Duodenal mucosa (tissue), 2 donors: ENCODE measurements around the gene WWOX.

Experiments
- H3K27ac ChIP-seq: one replicate; pipeline ENCODE4 v1.7.0; 2013; ENCODE audit warnings: low read depth, low read length
- H3K27me3 ChIP-seq, 2 donors: one replicate each; pipeline ENCODE4 v1.7.0; 2013; ENCODE audit warnings: low read length in 2 of 2, control low read depth in 1 of 2; ENCODE audit not compliant: insufficient read depth in 2 of 2, control insufficient read depth in 1 of 2
- H3K36me3 ChIP-seq, 2 donors: one replicate each; pipeline ENCODE4 v1.7.0; 2013; ENCODE audit warnings: low read length in 2 of 2, control low read depth in 1 of 2; ENCODE audit not compliant: insufficient read depth in 2 of 2, control insufficient read depth in 1 of 2
- H3K4me1 ChIP-seq, 2 donors: one replicate each; pipeline ENCODE4 v1.7.0; 2013; ENCODE audit warnings: low read length in 2 of 2, control low read depth in 1 of 2; ENCODE audit not compliant: insufficient read depth in 2 of 2, control insufficient read depth in 1 of 2
- H3K4me3 ChIP-seq, 2 donors: one replicate each; pipeline ENCODE4 v1.7.0; 2013; ENCODE audit warnings: low read length in 2 of 2, low read depth in 1 of 2
- H3K9ac ChIP-seq, 2 donors: one replicate each; pipeline ENCODE4 v1.7.0; 2013; ENCODE audit warnings: low read length in 2 of 2, low read depth in 1 of 2
- H3K9me3 ChIP-seq, 2 donors: one replicate each; pipeline ENCODE4 v1.7.0; 2013; ENCODE audit warnings: low read length in 2 of 2, control low read depth in 1 of 2; ENCODE audit not compliant: control insufficient read depth in 1 of 2

The WWOX gene

DNA sequence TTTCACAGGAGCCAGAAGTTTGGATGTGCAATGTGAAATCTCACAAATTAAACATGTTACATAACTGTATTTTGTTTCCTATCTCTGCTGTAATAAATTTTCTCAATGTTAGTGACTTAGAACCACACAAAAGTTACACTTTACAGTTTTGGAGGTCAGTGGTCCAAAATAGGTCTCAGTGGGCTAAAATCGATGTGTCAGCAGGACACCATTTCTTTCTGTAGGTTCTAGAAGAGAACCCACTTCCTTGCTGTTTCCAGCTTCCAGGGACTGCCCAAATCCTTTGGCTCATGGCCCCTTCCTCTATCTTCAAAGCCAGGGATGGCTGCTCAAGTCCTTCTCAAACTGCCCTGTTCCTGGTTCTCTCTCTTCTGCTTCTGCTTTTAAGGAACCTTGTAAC is 252.7 kb downstream of the WWOX start:
- no peaks in the 10 kb centered on the region for H3K9me3 ChIP-seq
- no peaks in the 10 kb centered on the region for H3K4me1 ChIP-seq
- H3K27me3 ChIP-seq, result no peaks in the 10 kb centered on the region
- no peaks in the 10 kb centered on the region for H3K36me3 ChIP-seq
- H3K4me3 ChIP-seq, result no peak overlapping the region
- no peak overlapping the region for H3K9ac ChIP-seq
- H3K27ac ChIP-seq, result no peak overlapping the region

DNA sequence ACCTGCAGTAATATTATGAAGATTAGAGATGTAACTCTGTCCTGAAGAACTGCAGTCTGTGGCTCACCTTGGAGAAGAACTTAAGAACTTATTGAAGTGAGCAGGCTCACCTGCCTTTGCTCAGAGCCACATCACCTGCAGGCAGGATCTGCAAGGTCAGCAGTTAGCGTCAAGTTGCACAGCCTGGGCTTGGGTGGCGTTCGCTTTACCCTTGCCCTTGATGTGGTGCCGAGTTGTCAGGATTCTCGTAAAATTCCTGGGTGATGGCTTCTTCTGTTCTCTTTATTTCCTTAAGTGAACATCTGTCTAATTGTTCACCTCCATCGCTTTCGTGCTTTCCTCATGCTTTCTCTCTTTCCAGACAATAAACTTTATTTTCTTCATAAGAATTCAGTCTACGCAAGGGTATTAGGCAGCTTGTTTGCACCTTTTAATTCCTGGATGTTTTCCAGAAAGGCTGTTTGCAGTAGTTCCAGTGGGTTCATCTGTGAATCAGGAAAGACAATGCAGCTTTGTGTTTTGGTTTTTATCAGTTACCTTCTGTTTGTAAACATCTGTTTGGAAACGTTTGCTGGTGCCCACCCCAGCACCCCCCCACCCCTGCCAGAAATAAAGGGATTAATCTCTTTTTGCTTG is 254.3 kb downstream of the WWOX start:
- no peak overlapping the region for H3K9ac ChIP-seq
- no peak overlapping the region for H3K27ac ChIP-seq
- H3K4me1 ChIP-seq, result no peaks in the 10 kb centered on the region
- H3K36me3 ChIP-seq, result no peaks in the 10 kb centered on the region
- no peak overlapping the region for H3K4me3 ChIP-seq
- no peaks in the 10 kb centered on the region for H3K9me3 ChIP-seq
- H3K27me3 ChIP-seq, result no peaks in the 10 kb centered on the region

DNA sequence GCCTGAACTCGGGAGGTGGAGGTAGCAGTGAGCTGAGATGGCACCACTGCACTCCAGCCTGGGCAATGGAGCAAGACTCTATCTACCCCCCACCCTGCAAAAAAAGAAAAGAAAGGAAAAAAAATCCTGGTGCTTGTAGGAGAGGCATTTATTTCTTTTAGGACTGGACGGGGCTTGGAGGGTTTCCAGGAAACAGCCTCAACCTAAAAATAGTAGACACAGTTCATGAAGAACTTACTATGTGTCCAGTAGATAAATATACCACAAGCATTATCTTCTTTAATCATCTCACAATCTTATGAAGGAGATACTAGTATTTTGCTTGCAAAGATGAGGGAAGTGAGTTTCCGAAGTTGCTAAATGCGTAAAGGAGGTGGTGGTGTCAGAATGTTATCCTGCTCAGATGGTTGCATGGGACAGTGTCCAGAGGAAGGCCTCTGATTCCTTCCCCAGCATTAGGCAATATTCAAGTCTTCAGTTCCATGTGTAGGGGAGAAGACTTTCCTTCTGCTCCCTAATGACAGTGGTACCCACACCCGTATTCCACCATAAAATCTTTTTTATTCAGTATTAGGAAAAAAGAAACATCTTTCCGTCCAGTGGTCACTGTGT is 263.2 kb downstream of the WWOX start:
- no peak overlapping the region for H3K9ac ChIP-seq
- H3K27me3 ChIP-seq, result no peaks in the 10 kb centered on the region
- H3K9me3 ChIP-seq, result no peaks in the 10 kb centered on the region
- H3K4me3 ChIP-seq, result no peak overlapping the region
- H3K36me3 ChIP-seq, result no peaks in the 10 kb centered on the region
- no peak overlapping the region for H3K27ac ChIP-seq
- no peaks in the 10 kb centered on the region for H3K4me1 ChIP-seq

DNA sequence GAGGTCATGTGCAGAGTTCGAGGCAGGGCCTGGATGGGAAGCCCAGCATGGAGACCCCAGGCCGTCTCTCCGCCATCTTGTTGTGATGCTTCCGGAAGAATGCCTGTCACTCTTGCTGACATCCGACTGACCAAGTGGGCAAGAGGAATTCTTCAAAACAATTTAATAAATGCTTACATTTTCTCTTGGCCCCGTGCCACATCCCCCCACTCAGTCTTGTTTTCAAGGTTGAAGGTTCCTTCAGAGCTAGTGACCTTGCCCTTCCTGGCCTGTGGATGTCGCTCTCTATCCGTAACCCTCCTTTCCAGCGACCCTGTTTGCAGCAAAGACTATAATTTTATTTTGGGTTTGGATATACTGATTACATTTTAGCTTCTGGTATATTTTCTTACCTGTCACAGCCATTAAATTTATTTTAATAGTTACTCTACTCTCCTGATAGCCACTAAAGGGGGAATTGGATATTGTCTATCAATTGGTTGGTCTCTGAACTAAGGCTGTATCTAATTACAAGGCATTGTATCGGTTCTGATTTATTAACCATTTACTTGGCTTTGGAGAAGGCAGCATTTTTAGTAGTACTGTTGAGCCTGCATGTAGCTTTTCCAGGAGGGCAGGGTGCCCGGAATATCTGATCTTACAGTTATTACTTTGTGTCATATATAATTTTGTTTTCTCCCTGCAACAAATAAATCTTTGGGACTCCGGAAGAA is 264.5 kb downstream of the WWOX start:
- H3K4me1 ChIP-seq, result no peaks in the 10 kb centered on the region
- H3K4me3 ChIP-seq, result no peak overlapping the region
- no peak overlapping the region for H3K9ac ChIP-seq
- H3K27ac ChIP-seq, result no peak overlapping the region
- no peaks in the 10 kb centered on the region for H3K9me3 ChIP-seq
- no peaks in the 10 kb centered on the region for H3K36me3 ChIP-seq
- no peaks in the 10 kb centered on the region for H3K27me3 ChIP-seq

DNA sequence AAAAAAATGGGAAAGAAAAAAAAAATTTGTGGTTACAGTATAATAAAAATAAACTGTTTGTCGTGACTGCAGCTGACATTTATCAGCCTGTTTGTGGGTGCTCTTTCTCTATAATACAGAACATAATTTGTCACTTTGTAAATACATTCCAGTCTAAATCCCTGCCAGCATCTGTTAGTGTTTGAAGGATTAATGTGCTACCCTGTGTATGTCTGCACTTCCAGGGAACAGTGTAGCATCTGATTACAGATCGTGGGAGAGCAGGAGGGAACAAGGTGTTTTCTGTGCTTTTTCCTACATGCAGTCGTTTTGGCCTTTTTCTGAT is 265.1 kb downstream of the WWOX start:
- H3K9me3 ChIP-seq, result no peaks in the 10 kb centered on the region
- H3K27me3 ChIP-seq, result no peaks in the 10 kb centered on the region
- H3K27ac ChIP-seq, result no peak overlapping the region
- H3K4me1 ChIP-seq, result no peaks in the 10 kb centered on the region
- no peaks in the 10 kb centered on the region for H3K36me3 ChIP-seq
- no peak overlapping the region for H3K4me3 ChIP-seq
- no peak overlapping the region for H3K9ac ChIP-seq

DNA sequence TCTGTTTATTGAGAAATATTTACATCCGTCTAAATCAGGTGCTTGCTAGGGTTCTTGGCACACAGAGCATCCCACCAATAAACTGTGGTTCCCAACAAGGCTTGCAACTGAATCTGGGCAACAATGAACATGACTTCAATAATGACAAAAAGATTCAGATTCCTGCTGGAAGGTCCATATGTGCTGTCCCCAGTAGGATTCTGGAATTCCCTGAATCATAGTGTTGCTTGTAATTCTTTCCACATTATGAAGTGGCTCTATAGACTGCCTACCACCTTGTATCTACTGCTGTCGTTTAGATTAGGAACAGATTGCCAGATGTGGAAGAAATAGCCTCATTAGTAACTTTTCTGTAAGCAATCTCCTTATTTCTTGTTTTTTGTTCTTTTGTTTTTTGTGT is 265.9 kb downstream of the WWOX start:
- no peaks in the 10 kb centered on the region for H3K27me3 ChIP-seq
- no peak overlapping the region for H3K4me3 ChIP-seq
- no peaks in the 10 kb centered on the region for H3K36me3 ChIP-seq
- H3K27ac ChIP-seq, result no peak overlapping the region
- no peak overlapping the region for H3K9ac ChIP-seq
- no peaks in the 10 kb centered on the region for H3K9me3 ChIP-seq
- no peaks in the 10 kb centered on the region for H3K4me1 ChIP-seq

- Histone ChIP-seq H3K36me3 (no peaks in the 10 kb centered on the region), H3K27me3 (no peaks in the 10 kb centered on the region), H3K27ac (no peak overlapping the region), H3K4me3 (no peak overlapping the region), H3K4me1 (no peaks in the 10 kb centered on the region), H3K9me3 (no peaks in the 10 kb centered on the region), H3K9ac (no peak overlapping the region)
These were observed 269.0 kb downstream of the WWOX start for GRCh38 chr16:78368121-78369102.

GRCh38 chr16:78372277-78372676 is 272.8 kb downstream of the WWOX start:
- Histone ChIP-seq H3K9me3 (no peaks in the 10 kb centered on the region), H3K9ac (no peak overlapping the region), H3K4me1 (no peaks in the 10 kb centered on the region), H3K4me3 (no peak overlapping the region), H3K36me3 (no peaks in the 10 kb centered on the region), H3K27ac (no peak overlapping the region), H3K27me3 (no peaks in the 10 kb centered on the region)

GRCh38 chr16:78375055-78375679 is 275.7 kb downstream of the WWOX start:
- no peak overlapping the region for H3K9ac ChIP-seq
- H3K27ac ChIP-seq, result no peak overlapping the region
- H3K27me3 ChIP-seq, result no peaks in the 10 kb centered on the region
- no peak overlapping the region for H3K4me3 ChIP-seq
- H3K4me1 ChIP-seq, result no peaks in the 10 kb centered on the region
- H3K36me3 ChIP-seq, result no peaks in the 10 kb centered on the region
- H3K9me3 ChIP-seq, result no peaks in the 10 kb centered on the region
